Fibroblast of skin of right biceps (primary cell): ENCODE measurements around the gene ST8SIA6.
"Not testable (repeated sequence)": the region's sequence is repeated elsewhere in the genome, so short reads cannot be mapped to it uniquely, and the experiment has no call there.

Source experiments
- DNase-seq: peaks from one replicate; pipeline ENCODE4 v3.0.0-alpha.2; 2013

ST8SIA6 gene

GRCh38 chr10:17425584-17426262 is 28.7 kb downstream of the ST8SIA6 start:
- no peak for DNase-seq

- DNase-seq = no peak
Observed at GRCh38 chr10:17423632-17424186, 30.7 kb downstream of the ST8SIA6 start.

- no peak for DNase-seq
Observed at GRCh38 chr10:17422931-17423330, 31.5 kb downstream of the ST8SIA6 start.

GRCh38 chr10:17418249-17418648 is 36.1 kb downstream of the ST8SIA6 start:
- no peak for DNase-seq

- no peak for DNase-seq
Observed at GRCh38 chr10:17416442-17417211, 37.8 kb downstream of the ST8SIA6 start.

GRCh38 chr10:17415046-17415658 is 39.2 kb downstream of the ST8SIA6 start:
- peak; percentile 35 for DNase-seq

GRCh38 chr10:17414484-17414883 is 39.9 kb downstream of the ST8SIA6 start:
- no peak for DNase-seq

- no peak for DNase-seq
Observed at GRCh38 chr10:17413876-17414275, 40.5 kb downstream of the ST8SIA6 start.

- DNase-seq = no peak
Observed at GRCh38 chr10:17412323-17412722, 42.1 kb downstream of the ST8SIA6 start.

- DNase-seq = no peak
Observed at GRCh38 chr10:17410907-17411306, 43.5 kb downstream of the ST8SIA6 start.

- no peak for DNase-seq
Observed at GRCh38 chr10:17409170-17409733, 45.1 kb downstream of the ST8SIA6 start.

GRCh38 chr10:17407047-17407446 is 47.3 kb downstream of the ST8SIA6 start:
- DNase-seq = no peak

GRCh38 chr10:17406036-17406834 is 48.2 kb downstream of the ST8SIA6 start:
- DNase-seq = no peak

GRCh38 chr10:17403161-17403560 is 51.2 kb downstream of the ST8SIA6 start:
- DNase-seq = no peak

GRCh38 chr10:17402040-17402439 is 52.4 kb downstream of the ST8SIA6 start:
- DNase-seq = not testable (repeated sequence)

- no peak for DNase-seq
Observed at GRCh38 chr10:17396004-17396403, 58.4 kb downstream of the ST8SIA6 start.

- DNase-seq = no peak
Observed at GRCh38 chr10:17394854-17395253, 59.5 kb downstream of the ST8SIA6 start.

- no peak for DNase-seq
Observed at GRCh38 chr10:17387861-17388503, 66.4 kb downstream of the ST8SIA6 start.

GRCh38 chr10:17386616-17387075 is 67.7 kb downstream of the ST8SIA6 start:
- no peak for DNase-seq

- no peak for DNase-seq
Observed at GRCh38 chr10:17386021-17386420, 68.4 kb downstream of the ST8SIA6 start.

- DNase-seq = no peak
Observed at GRCh38 chr10:17385066-17385465, 69.3 kb downstream of the ST8SIA6 start.
